ENCODE data around the gene ARHGAP10.

The ARHGAP10 gene

GRCh38 chr4:147933316-147933715, 201.4 kb downstream of the ARHGAP10 start:
- no peak for DNase-seq (ENCODE audit: extremely low spot score, insufficient read length, low read depth)
- FAIRE-seq = no peak

GRCh38 chr4:147933779-147934178, 201.9 kb downstream of the ARHGAP10 start:
- no peak for FAIRE-seq
- DNase-seq (ENCODE audit: extremely low spot score, insufficient read length, low read depth) = no peak

- FAIRE-seq = no peak
- no peak for DNase-seq (ENCODE audit: extremely low spot score, insufficient read length, low read depth)
Observed at GRCh38 chr4:147938496-147938895, 206.6 kb downstream of the ARHGAP10 start.

GRCh38 chr4:147940171-147940570, 208.3 kb downstream of the ARHGAP10 start:
- DNase-seq (ENCODE audit: extremely low spot score, insufficient read length, low read depth) (no peak), FAIRE-seq (no peak)

GRCh38 chr4:147941373-147941772, 209.5 kb downstream of the ARHGAP10 start:
- no peak for FAIRE-seq
- DNase-seq (ENCODE audit: extremely low spot score, insufficient read length, low read depth) = no peak

- no peak for DNase-seq (ENCODE audit: extremely low spot score, insufficient read length, low read depth)
- no peak for FAIRE-seq
Observed at GRCh38 chr4:147942729-147943128, 210.8 kb downstream of the ARHGAP10 start.

- DNase-seq (ENCODE audit: extremely low spot score, insufficient read length, low read depth) = peak; percentile 18
- peak; percentile 97 for FAIRE-seq
Observed at GRCh38 chr4:147943159-147943638, 211.3 kb downstream of the ARHGAP10 start.

GRCh38 chr4:147944249-147944648, 212.4 kb downstream of the ARHGAP10 start:
- FAIRE-seq = peak; percentile 76

GRCh38 chr4:147944670-147945260, 212.9 kb downstream of the ARHGAP10 start:
- FAIRE-seq (peak; percentile 18), DNase-seq (ENCODE audit: extremely low spot score, insufficient read length, low read depth) (no peak)

More at GRCh38 chr4:147944249-147944648, 212.4 kb downstream of the ARHGAP10 start:
- DNase-seq (ENCODE audit: extremely low spot score, insufficient read length, low read depth) = no peak

GRCh38 chr4:147948336-147948735, 216.4 kb downstream of the ARHGAP10 start:
- FAIRE-seq (no peak), DNase-seq (ENCODE audit: extremely low spot score, insufficient read length, low read depth) (no peak)

GRCh38 chr4:147950261-147950660, 218.4 kb downstream of the ARHGAP10 start:
- no peak for FAIRE-seq
- no peak for DNase-seq (ENCODE audit: extremely low spot score, insufficient read length, low read depth)

GRCh38 chr4:147950841-147951240, 219.0 kb downstream of the ARHGAP10 start:
- DNase-seq (ENCODE audit: extremely low spot score, insufficient read length, low read depth) = no peak
- FAIRE-seq = no peak

GRCh38 chr4:147954850-147955249, 223.0 kb downstream of the ARHGAP10 start:
- no peak for DNase-seq (ENCODE audit: extremely low spot score, insufficient read length, low read depth)

GRCh38 chr4:147955827-147956558, 224.1 kb downstream of the ARHGAP10 start:
- DNase-seq (ENCODE audit: extremely low spot score, insufficient read length, low read depth) = no peak
- FAIRE-seq = no peak

More at GRCh38 chr4:147954850-147955249, 223.0 kb downstream of the ARHGAP10 start:
- FAIRE-seq = no peak

- DNase-seq (ENCODE audit: extremely low spot score, insufficient read length, low read depth) (no peak), FAIRE-seq (no peak)
Observed at GRCh38 chr4:147957446-147957845, 225.6 kb downstream of the ARHGAP10 start.

- DNase-seq (ENCODE audit: extremely low spot score, insufficient read length, low read depth) = no peak
- no peak for FAIRE-seq
Observed at GRCh38 chr4:147958057-147958456, 226.2 kb downstream of the ARHGAP10 start.

GRCh38 chr4:147958489-147959065, 226.7 kb downstream of the ARHGAP10 start:
- no peak for DNase-seq (ENCODE audit: extremely low spot score, insufficient read length, low read depth)
- FAIRE-seq = no peak

- DNase-seq (ENCODE audit: extremely low spot score, insufficient read length, low read depth) = no peak
- FAIRE-seq = peak; percentile 74
Observed at GRCh38 chr4:147960971-147961370, 229.1 kb downstream of the ARHGAP10 start.

- FAIRE-seq = no peak
- no peak for DNase-seq (ENCODE audit: extremely low spot score, insufficient read length, low read depth)
Observed at GRCh38 chr4:147963839-147964238, 232.0 kb downstream of the ARHGAP10 start.

- FAIRE-seq (no peak), DNase-seq (ENCODE audit: extremely low spot score, insufficient read length, low read depth) (no peak)
Observed at GRCh38 chr4:147964266-147964880, 232.5 kb downstream of the ARHGAP10 start.

- DNase-seq (ENCODE audit: extremely low spot score, insufficient read length, low read depth) (no peak), FAIRE-seq (no peak)
Observed at GRCh38 chr4:147965056-147965455, 233.2 kb downstream of the ARHGAP10 start.
